ENCODE data around the gene ZMYND8. TPM values are rescaled to one million over a fixed set of nuclear protein-coding genes. Genes with fewer than 3 reads are reported as not detected.
"Not testable (repeated sequence)": the region's sequence is repeated elsewhere in the genome, so short reads cannot be mapped to it uniquely, and the experiment has no call there.

ZMYND8 gene
- total RNA-seq (2021; fragmentation: NEBNext Ultra II Directional; extraction: Animal tissue kit (Norgen Biotek cat#: 25700)) = 10 to 100 TPM; 27.8 to 38.3 (median 34.8) TPM
- long read RNA-seq, partial matches to known transcripts = 11 of 28 reads
- long read RNA-seq, other reads (novel, unspliced or antisense) = 16 of 28 reads

GRCh38 chr20:47356526-47357295 lies at the start of gene ZMYND8:
Gene ZMYND8 (minus strand): TSS chr20:47356699. CDS start chr20:47356670, 29 bp downstream.
- Mint-ChIP-seq H3K36me3 (ENCODE audit: low read depth) (no peaks in the 10 kb centered on the region), H3K4me1 (ENCODE audit: low read depth) (no peaks in the 10 kb centered on the region; the same call in 1 of the 2 replicates), H3K27ac (no peak within 1 kb of the TSS; the same call in 1 of the 2 replicates), H3K27me3 (ENCODE audit: insufficient read depth) (no peaks in the 10 kb centered on the region), H3K4me3 (peak within 1 kb of the TSS; percentile 83), H3K9me3 (no peaks in the 10 kb centered on the region)
- peak; percentile 91 for DNase-seq
- TF ChIP-seq CTCF (IDR thresholded peaks at IDR 0.05) = no peak

- no peak for TF ChIP-seq CTCF (IDR thresholded peaks at IDR 0.05)
- Mint-ChIP-seq H3K4me3 (no peak overlapping the region), H3K4me1 (ENCODE audit: low read depth) (peaks cover 11% of the 10 kb centered on the region), H3K36me3 (ENCODE audit: low read depth) (no peaks in the 10 kb centered on the region), H3K27me3 (ENCODE audit: insufficient read depth) (peaks cover 3% of the 10 kb centered on the region; the same call in 1 of the 2 replicates), H3K27ac (no peak overlapping the region), H3K9me3 (peaks cover under 1% of the 10 kb centered on the region; the same call in 1 of the 2 replicates)
- no peak for DNase-seq
Measured at GRCh38 chr20:47405775-47406325, 49.4 kb upstream of the ZMYND8 start.

- no peak for TF ChIP-seq CTCF (IDR thresholded peaks at IDR 0.05)
- Mint-ChIP-seq H3K27me3 (ENCODE audit: insufficient read depth) (peaks cover 3% of the 10 kb centered on the region; the same call in 1 of the 2 replicates), H3K9me3 (peaks cover 4% of the 10 kb centered on the region; the same call in 1 of the 2 replicates), H3K4me1 (ENCODE audit: low read depth) (no peaks in the 10 kb centered on the region), H3K27ac (no peak overlapping the region), H3K4me3 (no peak overlapping the region), H3K36me3 (ENCODE audit: low read depth) (no peaks in the 10 kb centered on the region; the same call in 1 of the 2 replicates)
- no peak for DNase-seq
Measured at GRCh38 chr20:47400685-47401084, 44.2 kb upstream of the ZMYND8 start.

GRCh38 chr20:47397652-47398301 lies 41.3 kb upstream of the ZMYND8 start:
- Mint-ChIP-seq H3K27ac (no peak overlapping the region), H3K27me3 (ENCODE audit: insufficient read depth) (no peaks in the 10 kb centered on the region; the same call in 1 of the 2 replicates), H3K36me3 (ENCODE audit: low read depth) (peaks cover 2% of the 10 kb centered on the region), H3K4me1 (ENCODE audit: low read depth) (peaks cover 4% of the 10 kb centered on the region), H3K4me3 (no peak overlapping the region), H3K9me3 (peaks cover 4% of the 10 kb centered on the region; the same call in 1 of the 2 replicates)
- no peak for DNase-seq
- no peak for TF ChIP-seq CTCF (IDR thresholded peaks at IDR 0.05)

GRCh38 chr20:47396762-47397476 lies 40.4 kb upstream of the ZMYND8 start:
- Mint-ChIP-seq H3K27me3 (ENCODE audit: insufficient read depth) (no peaks in the 10 kb centered on the region; the same call in 1 of the 2 replicates), H3K36me3 (ENCODE audit: low read depth) (peaks cover 6% of the 10 kb centered on the region), H3K4me1 (ENCODE audit: low read depth) (peaks cover 13% of the 10 kb centered on the region), H3K27ac (no peak overlapping the region), H3K9me3 (peaks cover 5% of the 10 kb centered on the region), H3K4me3 (no peak overlapping the region)
- no peak for TF ChIP-seq CTCF (IDR thresholded peaks at IDR 0.05)
- DNase-seq = no peak

GRCh38 chr20:47393796-47394514 lies 37.5 kb upstream of the ZMYND8 start:
- not testable (repeated sequence) for H3K27me3 Mint-ChIP-seq (ENCODE audit: insufficient read depth); H3K4me3 Mint-ChIP-seq; DNase-seq
- Mint-ChIP-seq H3K36me3 (ENCODE audit: low read depth) (peaks cover 25% of the 10 kb centered on the region), H3K27ac (peak overlapping the region; percentile 99; the same call in 1 of the 2 replicates), H3K9me3 (peaks cover 16% of the 10 kb centered on the region), H3K4me1 (ENCODE audit: low read depth) (peaks cover 35% of the 10 kb centered on the region)
